NT2/D1 (cell line): ENCODE measurements around the gene NISCH.

ENCODE experiments used
- SUZ12 ChIP-seq: IDR thresholded peaks from 2 replicates; pipeline ENCODE4 v1.6.1; 2011; ENCODE audit not compliant: insufficient read length, insufficient read depth; ENCODE audit errors: extremely low read depth
- ZNF274 ChIP-seq: IDR thresholded peaks from 2 replicates; pipeline ENCODE4 v1.6.1; 2011; ENCODE audit warnings: mild to moderate bottlenecking, low read depth, low read length

DNA sequence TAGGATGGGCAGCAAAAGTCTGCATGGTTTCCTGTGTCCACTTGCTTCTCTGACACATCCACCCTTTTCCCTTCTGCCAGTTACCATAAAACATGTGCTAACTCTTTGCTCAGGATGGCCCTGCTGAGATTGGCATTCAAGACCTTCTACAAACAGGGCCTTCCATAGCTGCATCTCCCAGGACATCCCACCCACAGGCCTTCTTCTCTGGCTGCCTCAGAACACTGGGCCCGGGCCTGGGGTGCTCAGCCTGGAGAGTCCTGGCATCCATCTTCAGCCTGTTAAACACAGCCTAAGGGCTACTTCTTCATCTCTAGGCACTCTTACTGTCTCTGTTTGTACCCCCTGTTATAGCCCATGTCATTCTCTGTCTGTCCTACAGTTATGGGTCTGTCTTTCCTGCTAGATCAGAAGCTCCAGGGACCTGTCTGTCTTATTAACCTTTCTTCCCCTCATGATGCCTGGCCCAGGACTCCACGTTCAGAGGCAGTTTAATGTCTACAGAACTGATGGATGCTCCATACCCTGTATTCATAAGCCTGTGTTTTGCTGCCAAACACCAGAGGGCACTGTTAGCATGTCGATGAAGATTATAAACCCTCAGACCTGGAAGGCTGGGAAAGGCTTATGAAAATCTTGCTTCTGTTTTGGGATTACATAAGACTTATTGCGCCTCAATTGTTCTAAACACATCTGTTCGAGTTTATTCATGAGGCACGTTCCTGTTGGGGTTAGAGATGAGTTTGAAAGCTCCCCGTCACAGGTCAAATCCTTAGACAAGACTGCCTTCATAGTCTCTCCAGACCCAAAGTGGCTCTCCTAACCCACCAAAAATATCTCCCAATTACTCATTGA is 27.0 kb upstream of the NISCH start:
- no peak for TF ChIP-seq ZNF274
- no peak for TF ChIP-seq SUZ12
